NCI-H2081 (cell line): ENCODE results near the gene PCBP3.

Source experiments
- DNase-seq, 2 experiments: peaks; one replicate each; lab custom pipeline; 2025; lab: John Stamatoyannopoulos, UW

Gene PCBP3

GRCh38 chr21:45982092-45982757 lies 338.7 kb downstream of the PCBP3 start:
- DNase-seq = no peak

GRCh38 chr21:45982758-45983648 lies 339.5 kb downstream of the PCBP3 start:
- DNase-seq = no peak

GRCh38 chr21:45983649-45983965 lies 340.1 kb downstream of the PCBP3 start:
- DNase-seq = no peak

- no peak for DNase-seq
Observed at GRCh38 chr21:45983981-45984551, 340.5 kb downstream of the PCBP3 start.

- no peak for DNase-seq
Observed at GRCh38 chr21:45984584-45985095, 341.1 kb downstream of the PCBP3 start.

- DNase-seq = no peak
Observed at GRCh38 chr21:45985471-45986315, 342.2 kb downstream of the PCBP3 start.

- no peak for DNase-seq
Observed at GRCh38 chr21:45986316-45987051, 343.0 kb downstream of the PCBP3 start.

- no peak for DNase-seq
Observed at GRCh38 chr21:45987121-45987711, 343.7 kb downstream of the PCBP3 start.

GRCh38 chr21:45988366-45989347 lies 345.1 kb downstream of the PCBP3 start:
- DNase-seq = no peak

- no peak for DNase-seq
Observed at GRCh38 chr21:45989355-45990048, 346.0 kb downstream of the PCBP3 start.

GRCh38 chr21:45990049-45990711 lies 346.7 kb downstream of the PCBP3 start:
- DNase-seq = no peak

- DNase-seq = no peak
Observed at GRCh38 chr21:45990741-45991605, 347.4 kb downstream of the PCBP3 start.

GRCh38 chr21:45991606-45992300 lies 348.2 kb downstream of the PCBP3 start:
- DNase-seq = no peak
